ENCODE data around the gene CARMIL1. TPM values are rescaled to one million over a fixed set of nuclear protein-coding genes. Genes with fewer than 3 reads are reported as not detected.

Gene CARMIL1
- total and polyA plus RNA-seq, 10 of the 15 experiments (the other 5 are each of a cell fraction or from before 2014, with no cell fraction given): 6.4 to 18.1 (median 10.3) TPM

GRCh38 chr6:25564943-25565342 lies 285.8 kb downstream of the CARMIL1 start:
- TF ChIP-seq MAX (IDR thresholded peaks at IDR 0.05; ENCODE audit: low read depth, low read length): no peak
- no peak for TF ChIP-seq POU2F2 (IDR thresholded peaks at IDR 0.05; ENCODE audit: borderline replicate concordance, low read depth, low read length)
- no peak for TF ChIP-seq WRNIP1 (IDR thresholded peaks at IDR 0.05; ENCODE audit: borderline replicate concordance, low read depth, low read length)
- TF ChIP-seq CEBPB (IDR thresholded peaks at IDR 0.05; ENCODE audit: borderline replicate concordance in 1 of 2, low read depth in 2 of 2, low read length in 2 of 2): no peak
- TF ChIP-seq USF2 (IDR thresholded peaks at IDR 0.05; ENCODE audit: borderline replicate concordance, low read depth, low read length): no peak
- TF ChIP-seq ZBTB11 (CRISPR knock-in tag; IDR thresholded peaks at IDR 0.05): no peak
- TF ChIP-seq PRDM15 (CRISPR knock-in tag; IDR thresholded peaks at IDR 0.05): no peak
- TF ChIP-seq TARDBP (IDR thresholded peaks at IDR 0.05; ENCODE audit: borderline replicate concordance): no peak
- no peak for TF ChIP-seq RELA (IDR thresholded peaks at IDR 0.05; ENCODE audit: borderline replicate concordance, partially characterized antibody)
- Histone ChIP-seq H3K4me2 (ENCODE audit: control insufficient read depth, insufficient read depth) (no peak overlapping the region), H3K27me3 (replicated peaks in 1 of 2; ENCODE audit: control insufficient read depth in 2 of 2, insufficient read depth in 2 of 2, low read length in 1 of 2) (no peaks in the 10 kb centered on the region), H3K9ac (ENCODE audit: control insufficient read depth, insufficient read depth, low read length) (no peak overlapping the region), H4K20me1 (ENCODE audit: control insufficient read depth, insufficient read depth) (no peaks in the 10 kb centered on the region), H3K4me1 (ENCODE audit: control insufficient read depth, insufficient read depth, low read length) (no peaks in the 10 kb centered on the region), H3K36me3 (ENCODE audit: control insufficient read depth in 2 of 2, insufficient read depth in 2 of 2, low read length in 1 of 2) (no peaks in the 10 kb centered on the region), H3K79me2 (ENCODE audit: control insufficient read depth, insufficient read depth, low read length) (no peaks in the 10 kb centered on the region), H3K9me3 (replicated peaks; ENCODE audit: control insufficient read depth, insufficient read depth, low read length) (no peaks in the 10 kb centered on the region), H3K4me3 (no peak overlapping the region), H2AFZ (ENCODE audit: control insufficient read depth, low read depth, low read length) (no peak overlapping the region), H3K27ac (ENCODE audit: control insufficient read depth, insufficient read depth) (no peak overlapping the region)
- in situ Hi-C loops (cut with MboI): no loop called here
- FAIRE-seq: no peak
- ChIA-PET POLR2A (no interaction called here), SMC1A (ENCODE audit: uncharacterized antibody, unreplicated experiment) (interaction anchor here (1.4 to 3.4 kb wide), 5 partner anchors 9 to 300 kb away, joined by 3 to 16 read pairs (median 6); no protein-coding TSS in a partner anchor), CTCF (interaction anchor here (2.2 to 4.9 kb wide), 3 partner anchors 8 to 299 kb away, joined by 11 to 28 read pairs (median 18); partner anchors contain the start of gene CARMIL1), RAD21 (ENCODE audit: unreplicated experiment) (interaction anchor here (1.2 to 1.6 kb wide), 2 partner anchors 75 to 299 kb away, joined by 3 read pairs; no protein-coding TSS in a partner anchor)
- no TSS peak for BruUV-seq (replicated peaks)
- DNase-seq (ENCODE audit: low read depth, low spot score): no peak
- intact Hi-C loops (cut with micrococcal nuclease; ENCODE audit: unreplicated experiment): no loop called here
- ATAC-seq: no peak
